Heart left ventricle (tissue), 16 donors: ENCODE results near the gene ADAM19. TPM values are rescaled to one million over a fixed set of nuclear protein-coding genes. Genes with fewer than 3 reads are reported as not detected.

ENCODE experiments used
- ATAC-seq, 4 donors: fragments of 200-7000 bp; cut with Tn5 transposase; one replicate each; pipeline ENCODE4 v1.9.1; 2020 to 2022; ENCODE audit warnings: moderate library complexity in 4 of 4, mild to moderate bottlenecking in 3 of 4, moderate number of reproducible peaks in 1 of 4
- DNase-seq, 5 donors: peaks; one replicate each; pipeline ENCODE4 v3.0.0-alpha.2; 2020
- H3K27ac ChIP-seq, 12 donors: fragments of 200-600 bp; sonication (generic) in 4 of 12; one replicate each; pipeline versions ENCODE4 v1.5.0 to v1.8.0; 2016 to 2022; ENCODE audit warnings: mild to moderate bottlenecking in 2 of 12
- H3K27me3 ChIP-seq, 9 donors: fragments of 200-600 bp; sonication (generic) in 2 of 9; one replicate each; pipeline versions ENCODE4 v1.5.1 to v1.8.0; 2016 to 2022; ENCODE audit warnings: mild to moderate bottlenecking in 3 of 9
- H3K36me3 ChIP-seq, 9 donors: fragments of 200-600 bp; sonication (generic) in 2 of 9; one replicate each; pipeline versions ENCODE4 v1.5.0 to v1.8.0; 2018 to 2022; ENCODE audit warnings: mild to moderate bottlenecking in 2 of 9
- H3K4me1 ChIP-seq, 12 donors: fragments of 200-600 bp; sonication (generic) in 4 of 12; one replicate each; pipeline versions ENCODE4 v1.5.0 to v1.8.0; 2016 to 2022; ENCODE audit warnings: mild to moderate bottlenecking in 3 of 12
- H3K4me3 ChIP-seq, 12 donors: fragments of 200-600 bp; sonication (generic) in 4 of 12; one replicate each; pipeline versions ENCODE4 v1.5.0 to v1.8.0; 2017 to 2022; ENCODE audit warnings: mild to moderate bottlenecking in 9 of 12, moderate library complexity in 4 of 12
- H3K9me3 ChIP-seq, 12 donors: fragments of 200-600 bp; sonication (generic) in 4 of 12; one replicate each; pipeline versions ENCODE4 v1.5.0 to v1.8.0; 2016 to 2022; ENCODE audit warnings: mild to moderate bottlenecking in 1 of 12
- CTCF ChIP-seq, 12 donors: fragments of 200-600 bp; sonication (generic) in 4 of 12; IDR thresholded peaks; one replicate each; pipeline versions ENCODE4 v1.5.0 to v1.8.0; 2018 to 2022; ENCODE audit warnings: antibody characterized with exemption in 12 of 12, mild to moderate bottlenecking in 5 of 12
- POLR2A ChIP-seq, 2 donors: fragments of 450-650 bp; IDR thresholded peaks; one replicate each; pipeline ENCODE4 v1.6.1; 2017; ENCODE audit warnings: antibody characterized with exemption in 2 of 2, mild to moderate bottlenecking in 2 of 2, moderate library complexity in 2 of 2
- WGBS, 4 donors: extraction: QIAGEN DNeasy Blood & Tissue Kit in 2 of 4; methylation state at CpG; one replicate each; pipeline versions ENCODE4 v1.1.5 to v1.1.7; 2013 to 2018; 5-methylcytosine and 5-hydroxymethylcytosine counted together
- intact Hi-C, 10 donors: fragments of 100-400 bp; cut with DNase I; formaldehyde crosslinking; loops; one replicate each; pipeline versions ENCODE4 v1.11.1 to v1.14.2; 2022
- polyA plus RNA-seq, 2 donors: library from polyadenylated mRNA; stranded (reverse); fragments of 200-250 nt; gene quantifications; one replicate each; pipeline ENCODE4 v1.2.3, GENCODE V29; 2013
- total RNA-seq, 9 donors: library from RNA; depleted of rRNA in 2 of 9; stranded (reverse); fragments of >200 nt in 2 of 9; fragmentation: NEBNext Ultra II Directional in 3 of 9; extraction: Animal tissue kit (Norgen Biotek cat#: 25700) in 3 of 9; gene quantifications; one replicate each; pipeline versions ENCODE4 v1.1.0 to v1.2.4, GENCODE V29; 2016 to 2023
- donor health status: ischemic (EF 13 %, LVEDD 7.1; RV severe dilation, severe dysfunction).
- donor health status: healthy with polysubstance abuse.
- donor health status: DM: no; HTN: yes; CAD: no.
- donor health status: DM: no; HTN: no; CAD: no.
- donor health status: ischemic (EF 25% LVEDD 6.9; RV normal size, moderate dysfunction).
- donor health status: ischemic (EF 25% LVEDD 5.7; RV mildly dilated, moderate dysfunction).
- donor health status: healthy.
- donor health status: DM: yes; HTN: yes; CAD: no.
- donor health status: ischemic (EF 35%, LVEDD 5.7; RV mildly dilated, moderate dysfunction).
- donor health status: nonischemic (EF 11% LVEDD 7.7; RV severe dilation, severe dysfunction).
- donor health status: DM: yes; HTN: yes; CAD: no.
- donor health status: PGD.
- donor health status: ischemic (EF 29% LVEDD 5.4; RV normal size, mild dysfunction).
- donor health status: nonischemic (EF 23%, LVEDD 6.1; RV moderate dilation, normal function).

The ADAM19 gene
- total and polyA plus RNA-seq, 11 donors = 6.5 to 47.6 (median 19.0) TPM

GRCh38 chr5:157594675-157595459 is 19.3 kb upstream of the ADAM19 start:
- H3K27me3 ChIP-seq = no peaks in the 10 kb centered on the region
- intact Hi-C loops = no loop called here

GRCh38 chr5:157594257-157594656 is 18.7 kb upstream of the ADAM19 start:
- no peak overlapping the region for H3K4me3 ChIP-seq
- no peak overlapping the region for H3K27ac ChIP-seq
- no peak for ATAC-seq
- DNase-seq = no peak
- intact Hi-C loops = no loop called here
- no peaks in the 10 kb centered on the region for H3K27me3 ChIP-seq
- no peaks in the 10 kb centered on the region for H3K36me3 ChIP-seq
- H3K9me3 ChIP-seq = no peaks in the 10 kb centered on the region
- peaks cover 0 to 61% (median 3%) of the 10 kb centered on the region in 12 donors for H3K4me1 ChIP-seq
- TF ChIP-seq CTCF (IDR thresholded peaks at IDR 0.05) (no peak), POLR2A (IDR thresholded peaks at IDR 0.05) (no peak)

More at GRCh38 chr5:157594675-157595459, 19.3 kb upstream of the ADAM19 start:
- DNase-seq (no peak), ATAC-seq (no peak)
- no peaks in the 10 kb centered on the region for H3K9me3 ChIP-seq
- H3K4me1 ChIP-seq = peaks cover 0 to 61% (median 3%) of the 10 kb centered on the region in 12 donors
- H3K4me3 ChIP-seq = no peak overlapping the region
- 70 to 87% (median 79%) methylated on average over 2 of the region's 2 CpGs for WGBS, 4 donors
- H3K36me3 ChIP-seq = no peaks in the 10 kb centered on the region
- H3K27ac ChIP-seq = no peak overlapping the region
- TF ChIP-seq POLR2A (IDR thresholded peaks at IDR 0.05) = no peak
- no peak for TF ChIP-seq CTCF (IDR thresholded peaks at IDR 0.05)

- WGBS, 4 donors = 62 to 76% (median 65%) methylated on average over 6 of the region's 6 CpGs
- Histone ChIP-seq H3K9me3 (no peaks in the 10 kb centered on the region), H3K27ac (peak overlapping the region in 1 of 12 donors; percentile 7), H3K27me3 (no peaks in the 10 kb centered on the region), H3K4me3 (no peak overlapping the region), H3K4me1 (peaks cover 0 to 58% (median 3%) of the 10 kb centered on the region in 12 donors), H3K36me3 (no peaks in the 10 kb centered on the region)
- no peak for ATAC-seq
- DNase-seq = no peak
- TF ChIP-seq CTCF (IDR thresholded peaks at IDR 0.05) (no peak), POLR2A (IDR thresholded peaks at IDR 0.05) (no peak)
- intact Hi-C loops = no loop called here
Measured at GRCh38 chr5:157593052-157593757, 17.6 kb upstream of the ADAM19 start.

- DNase-seq = no peak
- ATAC-seq = peak in 2 of 4 donors; percentile 28 to 42
- Histone ChIP-seq H3K9me3 (no peaks in the 10 kb centered on the region), H3K27me3 (no peaks in the 10 kb centered on the region), H3K27ac (peak overlapping the region in 2 of 12 donors; percentile 7 to 21), H3K36me3 (no peaks in the 10 kb centered on the region), H3K4me3 (no peak overlapping the region), H3K4me1 (peaks cover 0 to 55% (median 3%) of the 10 kb centered on the region in 12 donors)
- WGBS, 4 donors = 36 to 46% (median 41%) methylated on average over 3 of the region's 3 CpGs
- intact Hi-C loops = no loop called here
- TF ChIP-seq CTCF (IDR thresholded peaks at IDR 0.05) (no peak), POLR2A (IDR thresholded peaks at IDR 0.05) (no peak)
Measured at GRCh38 chr5:157592594-157592993, 17.0 kb upstream of the ADAM19 start.
